HG03039 (cell line): ENCODE results near the gene ZNF593OS.

Source experiments
- ATAC-seq: cut with Tn5 transposase; IDR thresholded peaks from one replicate; pipeline ENCODE4 v1.9.1; 2021; ENCODE audit warnings: mild to moderate bottlenecking, moderate library complexity; ENCODE audit not compliant: unreplicated experiment

Gene ZNF593OS

DNA sequence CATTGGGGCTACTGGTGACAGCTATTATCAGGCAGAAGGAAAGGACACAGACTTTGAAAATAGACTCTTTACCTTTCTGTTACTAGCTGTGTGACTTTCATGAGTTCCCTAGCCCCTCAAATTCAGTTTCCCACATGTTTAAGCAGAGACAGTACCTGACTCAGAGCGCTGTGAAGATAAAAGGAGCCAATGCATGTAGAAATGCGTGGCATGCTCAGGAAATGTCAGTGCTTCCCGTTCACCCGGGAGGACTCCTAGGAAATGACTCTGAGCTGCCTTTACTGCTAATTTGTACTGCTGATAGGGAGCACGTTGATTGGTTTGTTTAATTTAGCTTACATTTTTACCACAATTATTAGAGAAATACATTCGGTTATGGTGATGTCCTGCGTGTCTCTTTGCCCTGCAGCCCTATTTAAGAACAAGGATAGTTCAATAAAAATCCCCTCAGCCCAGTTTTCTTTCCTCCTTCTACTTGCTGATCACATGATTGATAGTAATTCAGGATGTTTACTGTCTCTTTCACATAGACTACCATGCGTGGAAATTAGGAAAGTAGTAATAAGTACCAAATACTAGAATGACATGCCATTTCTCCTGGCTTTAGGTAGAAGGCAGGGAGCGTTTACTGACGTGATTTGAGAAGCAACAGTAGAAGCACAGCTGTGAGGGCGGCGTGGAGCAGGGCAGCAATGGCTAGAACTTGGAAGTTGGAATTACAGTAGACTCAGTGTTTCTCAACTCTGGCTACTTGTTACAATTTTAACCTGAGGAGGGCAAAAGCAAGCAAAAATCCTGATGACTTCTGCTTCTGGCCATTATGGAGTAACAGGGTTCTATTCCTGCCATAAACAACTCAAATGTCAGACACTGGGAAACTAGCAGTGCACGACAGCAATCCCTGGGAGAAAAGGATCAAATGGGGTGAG, 44.1 kb downstream of the ZNF593OS start:
- ATAC-seq = no peak

DNA sequence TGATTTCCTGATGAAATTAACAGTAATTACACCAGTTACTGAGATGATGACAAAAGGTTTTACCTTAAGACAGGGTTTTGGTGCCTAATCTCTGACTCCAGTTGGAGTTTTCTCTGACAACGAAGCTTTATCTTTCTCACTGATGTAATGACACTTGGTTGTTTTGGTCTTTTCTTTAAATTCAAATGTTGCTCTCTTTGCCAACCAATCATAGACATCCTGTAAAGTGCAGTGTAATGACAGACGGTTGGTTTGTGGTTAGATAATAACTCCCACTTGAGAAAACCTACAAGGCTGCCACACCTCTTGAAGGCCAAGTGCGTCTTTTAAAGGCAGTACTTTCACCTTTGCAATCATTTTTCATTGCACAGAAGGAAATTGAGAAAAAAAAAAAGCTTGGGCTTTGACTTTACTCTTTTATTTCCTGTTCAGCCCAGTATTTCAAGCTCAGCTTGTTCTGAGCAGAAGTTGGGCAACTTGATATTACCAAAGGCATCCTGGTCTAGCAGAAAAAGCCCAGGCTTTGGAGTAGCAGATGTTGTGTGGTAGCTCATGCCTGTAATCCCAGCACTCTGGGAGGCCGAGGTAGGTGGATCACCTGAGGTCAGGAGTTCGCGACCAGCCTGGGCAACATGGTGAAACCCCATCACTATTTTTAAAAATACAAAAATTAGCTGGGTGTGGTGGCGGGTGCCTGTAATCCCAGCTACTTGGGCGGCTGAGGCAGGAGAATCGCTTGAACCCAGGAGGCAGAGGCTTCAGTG, 45.1 kb downstream of the ZNF593OS start:
- ATAC-seq = no peak

DNA sequence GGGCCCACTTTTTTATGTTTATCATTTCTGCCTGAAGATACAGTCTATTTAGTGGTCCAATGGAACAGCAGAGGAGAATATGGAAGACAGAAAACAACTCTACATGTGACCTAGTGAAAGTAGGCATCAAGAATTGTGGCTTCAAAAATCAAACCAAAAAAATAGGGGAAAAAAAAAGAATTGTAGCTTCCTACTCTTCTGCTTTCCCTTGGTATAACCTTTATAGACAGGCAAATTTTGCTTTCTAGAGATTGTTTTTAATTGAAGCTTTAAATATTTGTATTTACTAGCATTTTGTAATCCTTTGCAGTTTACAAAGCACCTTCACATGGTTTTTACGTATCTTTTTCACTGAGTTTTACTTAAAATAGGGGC, 45.7 kb downstream of the ZNF593OS start:
- ATAC-seq = no peak

DNA sequence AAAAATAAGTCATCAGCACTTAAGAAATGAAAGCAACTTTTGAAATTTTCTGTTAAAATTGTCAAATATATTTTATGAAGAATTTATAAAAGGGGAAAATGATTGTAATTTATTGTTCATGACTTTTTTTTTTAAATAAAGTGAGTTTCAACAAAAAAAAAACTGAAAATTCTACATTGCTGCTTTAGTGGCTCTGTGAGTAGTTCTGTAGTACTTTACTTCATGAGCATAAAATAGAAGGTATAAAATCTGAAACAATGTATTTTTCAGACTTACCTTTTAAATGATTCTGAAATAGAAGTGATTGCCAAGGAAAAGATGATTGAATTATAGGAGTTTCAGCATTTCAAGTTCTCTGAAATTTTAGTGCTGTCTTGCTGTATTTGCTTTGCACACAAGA, 46.2 kb downstream of the ZNF593OS start:
- ATAC-seq = no peak

DNA sequence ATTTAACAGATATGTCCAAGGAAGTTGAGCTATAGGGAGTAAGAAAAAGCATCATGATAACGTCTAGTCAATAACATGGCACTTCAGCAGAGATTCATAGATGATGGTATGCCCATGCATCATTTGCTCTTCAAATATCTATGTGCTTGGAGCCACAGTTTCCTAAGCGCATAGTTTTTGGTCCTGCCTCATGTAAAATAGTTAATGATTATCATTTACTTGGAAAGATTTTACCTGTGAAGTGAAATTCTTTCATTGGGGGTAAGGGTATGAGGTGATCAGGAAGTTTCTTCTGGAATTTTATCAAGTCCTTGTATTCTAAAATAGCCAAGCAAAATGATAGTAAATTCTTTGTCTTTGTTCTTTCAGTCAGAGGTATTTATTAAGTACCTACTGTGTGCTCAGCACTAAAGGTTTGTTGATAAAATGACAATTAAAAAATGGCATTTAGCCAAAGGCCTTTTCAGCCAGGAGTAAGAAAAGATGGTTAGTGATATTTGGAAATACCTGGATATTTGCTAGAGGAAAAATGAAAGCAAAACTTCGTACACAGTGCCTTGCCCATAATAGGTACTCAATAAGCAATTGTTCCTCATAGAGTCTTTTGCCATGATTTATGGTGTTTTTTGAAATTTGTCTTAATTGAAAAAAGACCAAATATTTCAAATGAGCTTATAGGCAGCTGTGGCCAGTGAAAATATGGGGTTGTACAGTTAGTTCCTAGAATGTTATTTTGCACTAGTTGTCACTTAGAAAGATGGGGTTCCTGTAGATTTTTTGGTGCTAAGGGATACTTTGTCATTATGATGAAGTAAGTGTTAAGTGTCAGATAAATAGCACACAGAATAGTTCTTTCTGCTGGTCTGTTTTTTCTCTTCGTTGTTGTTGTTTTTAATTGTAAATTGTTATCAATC, 47.0 kb downstream of the ZNF593OS start:
- no peak for ATAC-seq

DNA sequence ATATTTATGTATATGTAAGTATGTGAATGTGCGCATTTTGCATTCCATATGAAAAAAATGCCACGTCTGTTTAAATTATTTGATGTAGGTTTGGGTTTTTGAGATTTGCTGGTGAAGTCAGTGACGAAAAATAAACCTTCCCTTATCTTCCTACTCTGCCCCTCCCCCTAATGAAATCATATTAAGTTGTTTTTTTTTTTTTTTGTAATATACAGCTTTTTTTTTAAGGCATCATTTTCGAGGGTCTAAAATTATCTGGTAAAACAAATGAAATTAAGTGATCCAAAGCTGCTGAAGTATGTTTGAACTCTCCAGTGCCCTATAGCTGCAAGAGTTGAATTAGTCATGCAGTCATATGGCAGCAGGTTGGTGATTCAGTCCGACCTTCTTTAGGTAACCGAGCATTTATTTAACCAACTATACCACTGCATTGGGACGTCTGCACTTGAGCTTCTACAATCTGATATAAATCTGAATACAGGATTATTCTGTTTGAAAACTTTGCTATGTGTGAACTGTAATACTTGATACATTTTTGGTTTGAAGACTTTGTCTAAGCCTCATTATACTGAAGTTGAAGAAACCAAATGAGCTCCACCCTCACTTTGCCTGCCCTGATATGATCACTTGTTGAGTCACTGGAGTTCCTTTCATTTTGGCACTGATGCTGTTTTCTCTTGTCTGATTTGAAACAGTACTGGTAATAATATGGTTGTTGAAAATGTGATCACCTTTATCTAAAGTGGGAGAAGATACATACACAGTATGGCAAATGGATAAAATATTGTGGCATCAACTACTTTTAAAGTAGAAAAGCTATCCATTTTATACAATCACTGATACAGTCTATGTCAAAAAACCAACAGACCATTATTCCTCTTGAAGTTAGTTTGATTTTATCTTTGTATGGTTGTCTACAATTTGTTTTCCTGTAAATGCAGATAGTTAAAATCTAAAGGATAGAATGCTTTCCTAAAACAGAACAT, 48.4 kb downstream of the ZNF593OS start:
- no peak for ATAC-seq

DNA sequence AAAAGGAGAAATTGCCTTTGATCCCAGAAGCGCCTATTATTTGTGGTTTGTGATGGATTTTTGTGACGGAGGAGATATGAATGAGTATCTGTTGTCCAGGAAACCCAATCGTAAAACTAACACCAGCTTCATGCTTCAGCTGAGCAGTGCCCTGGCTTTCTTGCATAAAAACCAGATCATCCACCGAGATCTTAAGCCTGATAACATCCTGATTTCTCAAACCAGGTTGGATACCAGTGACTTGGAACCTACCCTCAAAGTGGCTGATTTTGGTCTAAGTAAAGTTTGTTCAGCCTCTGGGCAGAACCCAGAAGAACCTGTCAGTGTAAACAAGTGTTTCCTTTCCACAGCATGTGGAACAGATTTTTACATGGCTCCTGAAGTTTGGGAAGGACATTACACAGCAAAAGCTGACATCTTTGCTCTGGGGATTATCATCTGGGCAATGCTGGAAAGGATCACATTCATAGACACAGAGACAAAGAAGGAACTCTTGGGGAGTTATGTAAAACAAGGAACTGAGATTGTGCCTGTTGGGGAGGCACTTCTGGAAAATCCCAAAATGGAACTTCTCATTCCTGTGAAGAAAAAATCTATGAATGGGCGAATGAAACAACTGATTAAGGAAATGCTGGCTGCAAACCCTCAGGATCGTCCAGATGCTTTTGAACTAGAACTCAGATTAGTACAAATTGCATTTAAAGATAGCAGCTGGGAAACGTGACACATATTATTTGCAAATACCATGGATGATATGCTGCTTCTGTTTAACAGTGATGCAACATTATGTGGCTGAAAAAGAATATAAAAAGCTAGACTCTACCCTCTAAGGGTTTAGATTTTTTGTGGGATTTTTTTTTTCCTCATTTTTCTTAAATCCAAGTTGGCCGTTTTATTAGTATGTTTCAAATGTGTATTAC, 49.5 kb downstream of the ZNF593OS start:
- ATAC-seq = no peak

DNA sequence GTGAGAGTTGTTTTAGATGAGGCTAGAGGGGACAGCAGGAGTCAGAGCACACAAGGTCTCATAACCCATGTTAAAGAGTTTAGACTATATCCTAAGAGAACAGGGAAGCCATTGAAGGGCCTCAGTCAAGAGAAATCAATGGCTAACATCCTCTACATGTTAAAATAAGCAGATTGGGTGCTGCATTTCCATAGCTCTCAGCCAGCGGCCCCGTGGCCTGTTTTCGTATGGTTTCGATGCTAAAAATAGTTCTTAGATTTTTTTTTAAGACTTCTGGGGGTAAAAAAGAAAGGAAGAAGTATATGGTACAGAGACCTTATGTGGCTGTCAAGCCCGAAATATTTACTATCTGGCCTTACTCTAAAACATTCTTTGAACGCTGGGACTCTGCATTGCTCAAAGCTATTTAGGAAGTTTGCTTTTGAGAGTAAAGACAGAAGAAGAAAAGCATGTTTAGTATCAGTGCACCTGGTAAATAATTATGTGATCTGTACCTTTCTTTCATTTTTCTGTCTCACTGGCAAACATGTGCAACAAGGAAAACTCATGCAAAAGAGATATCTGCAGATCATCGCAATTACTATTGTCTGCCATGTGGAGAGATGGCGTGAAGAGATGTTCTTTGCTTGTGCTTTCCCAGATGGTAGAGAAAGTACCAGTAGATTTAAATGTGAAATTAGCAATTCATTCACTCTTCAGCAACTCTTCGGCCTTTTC, 51.6 kb downstream of the ZNF593OS start:
- no peak for ATAC-seq
